GF-D8 (cell line): ENCODE results near the gene HES4.
A peak's percentile ranks its signal among the peaks of the same experiment; 100 is the strongest.
"Not testable (repeated sequence)": the region's sequence is repeated elsewhere in the genome, so short reads cannot be mapped to it uniquely, and the experiment has no call there.

Experiments used
- DNase-seq: peaks from one replicate; lab custom pipeline; 2025; lab: John Stamatoyannopoulos, UW

Gene HES4

DNA sequence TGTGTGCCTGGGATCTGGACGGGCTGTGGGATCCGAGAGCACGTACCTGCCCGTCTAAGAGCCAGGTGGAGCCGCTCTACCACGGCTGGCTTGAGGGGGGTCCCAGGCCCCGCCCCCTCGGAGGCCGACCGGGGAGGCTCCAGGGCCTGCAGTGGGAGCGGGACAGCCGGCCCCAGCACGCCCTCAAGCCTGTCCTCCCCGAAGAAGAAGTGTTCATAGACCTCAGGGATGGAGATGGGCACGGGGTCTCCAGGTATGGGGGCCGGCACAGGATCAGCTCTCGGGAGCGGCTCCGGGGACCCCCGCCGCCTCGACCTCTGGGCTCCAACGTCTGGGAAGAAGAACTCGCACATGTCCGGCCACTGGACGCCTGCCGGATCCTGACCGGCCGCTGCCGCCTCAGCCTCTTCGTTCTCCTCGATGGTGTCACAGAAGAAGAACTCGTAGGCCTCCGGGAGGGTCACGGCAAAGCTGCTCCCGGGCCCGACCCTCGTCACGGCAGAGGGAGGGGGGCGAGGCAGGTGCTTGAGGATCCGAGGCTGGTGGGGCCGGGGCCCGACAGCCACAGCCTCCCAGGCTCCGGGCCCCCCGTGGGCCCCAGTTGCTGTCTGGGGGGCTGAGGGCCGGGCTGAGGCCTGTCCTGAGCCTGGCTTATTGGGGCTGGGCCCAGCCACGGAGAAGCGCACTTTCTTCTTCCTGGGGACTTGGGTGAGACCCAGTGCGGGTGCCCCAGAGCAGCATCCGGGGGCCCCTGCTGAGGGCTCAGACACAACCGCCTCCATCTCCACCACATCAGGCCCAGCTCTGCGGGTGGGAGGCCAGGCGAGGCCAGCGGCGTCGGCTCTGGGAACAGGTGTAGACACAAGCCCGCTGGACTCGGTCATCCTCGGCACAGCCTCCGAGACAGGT, 20.8 kb downstream of the HES4 start:
- no peak for DNase-seq

DNA sequence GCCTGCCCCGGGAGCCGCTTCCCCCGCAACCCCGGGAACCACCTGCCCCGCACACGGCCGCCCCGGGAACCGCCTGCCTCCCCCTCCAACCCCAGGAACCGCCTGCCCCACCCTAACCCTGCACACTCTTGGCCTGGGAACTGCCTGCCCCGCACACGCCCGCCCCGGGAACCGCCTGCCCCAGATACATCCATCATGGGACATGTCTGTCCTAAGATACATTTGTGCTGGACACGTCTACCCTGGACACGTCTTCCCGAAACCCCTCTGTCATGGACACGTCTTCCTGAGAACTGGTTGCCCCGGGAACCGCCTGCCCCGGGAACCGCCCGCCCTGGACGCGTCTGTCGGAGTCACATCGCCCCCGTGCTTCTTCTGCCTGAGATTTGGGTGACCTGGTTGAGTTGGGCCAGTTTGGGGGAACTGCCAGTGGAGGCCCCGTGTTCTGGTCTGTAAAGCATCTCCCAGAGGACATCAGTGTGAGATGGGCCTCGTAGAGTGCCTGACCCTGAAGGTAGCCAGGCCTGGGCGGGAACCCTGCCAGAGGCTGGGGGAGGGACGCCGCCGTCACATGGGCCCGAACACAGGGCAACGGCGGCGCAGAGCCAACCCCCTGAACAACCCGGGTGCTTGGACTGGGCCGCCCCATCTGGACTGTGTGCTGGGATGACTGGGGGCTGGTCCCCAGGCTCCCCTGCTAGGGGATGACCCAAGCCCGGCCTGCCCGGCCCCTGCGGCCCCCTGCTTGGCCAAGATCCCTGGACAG, 21.6 kb downstream of the HES4 start:
- DNase-seq, result no peak

DNA sequence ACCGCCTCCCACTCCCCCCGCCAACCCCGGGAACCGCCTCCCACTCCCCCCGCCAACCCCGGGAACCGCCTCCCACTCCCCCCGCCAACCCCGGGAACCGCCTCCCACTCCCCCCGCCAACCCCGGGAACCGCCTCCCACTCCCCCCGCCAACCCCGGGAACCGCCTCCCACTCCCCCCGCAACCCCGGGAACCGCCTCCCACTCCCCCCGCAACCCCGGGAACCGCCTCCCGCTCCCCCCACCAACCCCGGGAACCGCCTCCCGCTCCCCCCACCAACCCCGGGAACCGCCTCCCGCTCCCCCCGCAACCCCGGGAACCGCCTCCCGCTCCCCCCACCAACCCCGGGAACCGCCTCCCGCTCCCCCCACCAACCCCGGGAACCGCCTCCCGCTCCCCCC, 23.1 kb downstream of the HES4 start:
- not testable (repeated sequence) for DNase-seq

DNA sequence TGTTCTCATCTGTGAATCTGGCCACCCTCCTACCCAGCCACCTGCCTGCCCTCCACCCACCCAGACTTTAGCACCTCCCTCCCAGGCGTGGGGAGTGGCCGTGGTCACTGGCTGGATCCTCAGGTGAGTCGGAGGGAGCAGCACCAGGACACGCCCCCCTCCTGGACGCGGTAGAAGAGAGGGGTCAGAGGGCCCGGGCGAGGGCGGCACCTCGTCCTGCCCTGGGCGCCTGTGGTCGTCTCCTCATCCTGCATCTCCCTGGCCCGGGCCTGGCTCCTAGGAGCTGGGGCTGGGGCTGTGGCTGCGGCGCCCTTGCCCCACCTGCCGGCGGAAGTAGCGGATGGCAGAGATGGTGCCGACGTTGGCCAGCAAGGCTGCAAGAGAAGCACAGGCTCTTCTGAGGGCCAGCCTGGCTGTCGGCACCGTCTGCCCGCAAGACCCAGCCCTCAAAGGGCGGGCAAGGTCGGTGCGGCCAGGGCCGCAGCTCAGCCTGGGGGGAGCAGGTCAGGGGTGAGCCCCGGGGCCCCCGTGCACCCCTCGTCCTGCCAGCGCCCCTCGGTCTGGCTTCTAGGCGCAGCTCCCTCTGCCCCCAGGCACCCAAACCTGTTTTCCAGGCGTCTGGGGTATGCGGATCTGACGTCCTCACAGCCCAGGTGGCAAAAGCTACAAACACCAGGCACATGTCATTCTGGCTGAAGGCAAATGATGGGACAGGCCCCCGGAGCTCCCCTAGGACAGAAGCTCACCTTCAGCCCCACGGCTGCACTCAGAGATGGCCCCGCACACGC, 23.8 kb downstream of the HES4 start:
- peak; percentile 36 for DNase-seq

DNA sequence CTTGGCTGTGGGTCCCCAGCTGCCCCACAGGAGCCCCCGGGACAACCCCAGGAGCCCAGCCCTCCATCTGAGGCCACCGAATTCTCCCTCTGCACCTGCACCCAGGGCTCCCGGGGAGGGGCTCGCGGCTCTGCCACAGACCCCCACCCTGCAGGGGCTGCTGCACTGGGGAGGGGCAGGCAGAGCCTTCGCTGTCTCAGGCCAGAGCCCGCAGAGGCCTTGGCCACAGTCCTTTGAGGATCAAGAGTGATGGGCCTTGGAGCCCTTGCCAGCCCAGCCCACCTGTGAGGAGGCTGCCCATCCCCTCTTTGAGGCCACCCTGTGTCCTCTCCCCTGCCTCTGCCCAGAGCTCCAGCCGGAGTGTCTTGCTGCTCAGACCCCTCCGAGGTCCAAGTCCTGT, 24.5 kb downstream of the HES4 start:
- no peak for DNase-seq

DNA sequence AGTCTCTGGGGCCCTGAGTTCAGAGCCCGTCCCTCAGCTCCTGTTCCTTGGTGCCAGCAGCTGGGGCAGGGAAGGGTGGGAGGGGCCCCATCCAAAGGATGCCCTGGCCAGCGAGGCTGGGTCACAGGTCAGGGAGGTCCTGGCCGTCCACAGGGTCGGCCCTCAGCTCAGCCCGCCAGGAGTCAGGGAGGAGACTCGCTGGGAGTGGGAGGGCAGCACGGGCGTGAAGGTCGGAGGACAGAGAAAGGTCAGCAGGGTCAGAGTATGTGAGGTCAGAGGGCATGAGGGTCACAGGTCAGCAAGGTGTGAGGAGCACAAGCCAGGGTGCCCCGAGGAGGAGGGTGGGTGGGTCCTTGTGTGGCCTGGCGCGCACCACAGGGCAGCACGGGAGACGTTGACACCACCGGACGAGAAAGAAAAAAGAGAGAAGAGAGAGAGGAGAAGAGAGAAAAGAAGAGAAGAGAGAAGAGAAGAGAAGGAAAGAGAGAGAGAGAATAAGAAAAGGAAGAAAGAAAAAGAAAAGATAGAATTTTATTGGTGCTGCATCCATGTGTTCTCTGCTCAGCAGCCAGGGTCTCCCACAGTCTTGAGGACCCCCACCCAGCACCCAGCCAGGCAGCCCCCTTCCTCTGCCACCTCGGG, 25.1 kb downstream of the HES4 start:
- no peak for DNase-seq

DNA sequence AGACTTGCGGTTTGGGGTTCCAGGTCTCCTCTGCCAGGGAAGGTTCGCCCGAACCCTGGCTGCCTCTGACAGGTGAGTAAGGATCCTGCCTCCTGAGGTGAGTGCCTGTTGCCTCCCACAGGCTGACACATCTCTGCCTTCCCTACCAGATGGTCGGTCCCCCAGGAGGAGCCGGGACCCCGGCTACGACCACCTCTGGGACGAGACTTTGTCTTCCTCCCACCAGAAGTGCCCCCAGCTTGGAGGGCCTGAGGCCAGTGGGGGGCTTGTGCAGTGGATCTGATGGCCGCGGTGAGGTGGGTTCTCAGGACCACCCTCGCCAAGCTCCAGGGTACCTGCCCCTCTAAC, 25.6 kb downstream of the HES4 start:
- DNase-seq, result no peak

DNA sequence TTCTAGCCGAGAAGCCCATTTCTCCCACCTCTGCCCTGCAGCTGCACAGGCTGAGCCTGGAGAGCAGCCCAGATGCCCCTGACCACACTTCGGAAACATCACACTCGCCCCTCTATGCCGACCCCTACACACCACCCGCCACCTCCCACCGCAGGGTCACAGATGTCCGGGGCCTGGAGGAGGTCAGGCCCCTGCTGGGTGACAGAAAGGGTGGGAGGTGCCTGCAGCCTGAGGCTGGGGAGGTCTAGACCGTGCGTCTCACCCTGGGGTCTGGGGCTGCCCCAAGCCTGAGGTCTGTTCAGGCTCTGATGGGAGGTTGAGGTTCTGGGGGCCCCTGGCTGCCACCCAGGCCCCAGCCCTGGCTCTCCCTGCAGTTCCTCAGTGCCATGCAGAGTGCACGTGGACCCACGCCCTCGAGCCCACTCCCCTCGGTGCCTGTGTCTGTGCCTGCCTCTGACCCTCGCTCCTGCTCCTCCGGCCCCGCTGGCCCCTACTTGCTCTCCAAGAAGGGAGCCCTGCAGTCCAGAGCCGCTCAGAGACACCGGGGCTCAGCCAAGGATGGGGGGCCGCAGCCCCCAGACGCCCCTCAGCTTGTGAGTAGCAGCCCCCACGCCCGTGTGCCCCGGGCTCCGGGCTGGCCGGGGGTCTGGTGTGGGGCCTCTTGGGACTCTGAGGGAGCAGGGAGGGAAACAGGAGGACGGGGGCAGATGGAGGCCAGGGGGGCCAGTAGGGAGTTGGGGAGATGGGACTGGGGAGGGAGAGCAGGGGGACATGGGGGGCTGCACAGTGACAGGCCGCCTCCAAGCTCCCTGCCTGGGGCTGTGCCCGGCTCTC, 26.2 kb downstream of the HES4 start:
- DNase-seq, result no peak

DNA sequence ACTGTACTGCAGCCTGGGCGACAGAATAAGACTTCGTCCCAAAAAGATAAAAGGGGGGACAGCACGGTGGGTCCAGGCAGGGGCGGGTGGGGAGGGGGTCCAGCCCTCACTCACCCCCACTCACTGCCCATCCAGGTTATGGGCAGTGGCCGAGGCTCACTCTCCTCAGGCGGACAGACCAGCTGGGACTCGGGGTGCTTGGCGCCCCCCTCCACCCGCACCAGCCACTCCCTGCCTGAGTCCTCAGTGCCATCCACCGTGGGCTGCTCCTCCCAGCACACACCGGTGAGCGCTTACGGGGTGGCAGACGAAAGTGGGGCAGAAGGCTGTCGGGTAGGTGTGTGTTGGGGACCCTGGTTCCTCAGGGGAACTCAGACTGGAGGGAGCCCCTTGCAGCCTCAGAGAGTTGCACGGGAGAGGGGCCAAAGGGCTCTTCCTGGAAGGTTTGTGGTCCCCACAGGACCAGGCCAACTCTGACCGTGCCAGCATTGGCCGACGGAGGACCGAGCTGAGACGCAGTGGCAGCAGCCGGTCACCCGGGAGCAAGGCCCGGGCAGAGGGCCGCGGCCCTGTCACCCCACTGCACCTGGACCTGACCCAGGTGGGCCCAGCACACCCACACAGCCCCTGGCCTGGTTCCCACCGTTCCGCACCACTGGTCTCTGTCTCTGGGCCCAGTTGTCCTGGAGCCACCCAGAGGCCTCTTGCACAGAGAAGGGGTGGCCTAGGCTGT, 27.0 kb downstream of the HES4 start:
- no peak for DNase-seq

DNA sequence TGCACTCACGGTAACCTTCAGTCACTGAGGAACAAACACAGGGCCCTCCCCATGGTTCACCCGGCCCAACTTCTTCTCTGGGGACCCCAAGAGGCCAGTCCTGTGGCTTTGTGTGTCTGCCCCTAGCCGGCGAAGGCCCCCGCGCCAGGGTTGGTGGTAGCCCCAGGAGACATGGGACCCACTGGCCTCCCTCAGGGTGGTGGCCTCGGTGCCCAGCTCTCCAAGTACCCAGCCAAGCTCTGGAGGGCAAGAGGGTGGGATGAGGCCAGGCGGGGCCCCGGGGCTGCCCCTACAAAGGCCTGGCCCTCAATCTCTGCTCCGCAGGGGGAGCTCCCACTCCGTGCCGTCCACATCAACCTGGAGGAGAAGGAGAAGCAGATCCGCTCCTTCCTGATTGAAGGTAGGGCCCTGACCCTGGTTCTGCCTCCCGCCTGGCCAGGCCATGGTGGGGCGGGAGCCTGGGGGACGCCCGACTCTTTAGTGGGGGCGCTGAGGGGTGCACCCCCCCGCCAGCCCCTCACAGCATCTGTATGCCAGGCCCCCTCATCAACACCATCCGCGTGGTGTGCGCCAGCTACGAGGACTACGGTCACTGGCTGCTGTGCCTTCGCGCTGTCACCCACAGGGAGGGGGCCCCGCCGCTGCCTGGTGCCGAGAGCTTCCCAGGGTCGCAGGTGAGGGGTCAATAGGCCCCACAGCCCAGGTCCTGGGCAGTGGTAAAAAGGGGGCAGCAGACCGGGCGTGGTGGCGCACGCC, 28.0 kb downstream of the HES4 start:
- no peak for DNase-seq

DNA sequence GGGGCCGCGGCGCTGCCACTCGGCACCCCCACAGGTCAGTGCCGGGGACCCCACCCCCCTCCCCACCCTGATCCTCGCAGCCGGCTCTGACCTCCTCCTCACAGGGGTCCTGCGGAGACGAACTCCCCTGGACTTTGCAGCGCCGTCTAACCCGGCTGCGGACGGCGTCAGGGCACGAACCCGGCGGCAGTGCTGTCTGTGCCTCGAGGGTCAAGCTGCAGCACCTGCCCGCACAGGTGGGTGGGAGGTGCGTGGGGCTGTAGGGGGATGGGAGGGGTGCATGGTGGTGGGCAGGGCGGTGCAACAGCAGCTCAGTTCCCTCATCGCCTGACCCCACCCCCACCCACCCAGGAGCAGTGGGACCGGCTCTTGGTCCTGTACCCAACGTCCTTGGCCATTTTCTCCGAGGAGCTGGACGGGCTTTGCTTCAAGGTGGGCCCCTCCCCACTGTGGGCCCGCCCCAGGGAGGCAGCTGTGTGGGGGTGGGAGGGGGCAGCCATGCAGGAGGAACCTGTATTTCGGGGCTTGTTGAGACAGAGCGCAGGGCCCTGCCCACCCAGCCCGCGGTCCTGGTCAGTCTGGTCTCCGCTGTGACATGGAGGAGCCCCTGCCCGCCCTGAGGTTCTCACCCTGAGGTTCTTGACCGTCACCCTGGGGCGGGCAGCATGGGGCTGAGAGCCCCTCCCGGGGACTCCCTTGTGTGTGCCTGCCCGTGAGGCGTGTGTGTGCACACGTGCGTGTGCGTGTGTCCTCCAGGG, 28.7 kb downstream of the HES4 start:
- DNase-seq, result no peak

DNA sequence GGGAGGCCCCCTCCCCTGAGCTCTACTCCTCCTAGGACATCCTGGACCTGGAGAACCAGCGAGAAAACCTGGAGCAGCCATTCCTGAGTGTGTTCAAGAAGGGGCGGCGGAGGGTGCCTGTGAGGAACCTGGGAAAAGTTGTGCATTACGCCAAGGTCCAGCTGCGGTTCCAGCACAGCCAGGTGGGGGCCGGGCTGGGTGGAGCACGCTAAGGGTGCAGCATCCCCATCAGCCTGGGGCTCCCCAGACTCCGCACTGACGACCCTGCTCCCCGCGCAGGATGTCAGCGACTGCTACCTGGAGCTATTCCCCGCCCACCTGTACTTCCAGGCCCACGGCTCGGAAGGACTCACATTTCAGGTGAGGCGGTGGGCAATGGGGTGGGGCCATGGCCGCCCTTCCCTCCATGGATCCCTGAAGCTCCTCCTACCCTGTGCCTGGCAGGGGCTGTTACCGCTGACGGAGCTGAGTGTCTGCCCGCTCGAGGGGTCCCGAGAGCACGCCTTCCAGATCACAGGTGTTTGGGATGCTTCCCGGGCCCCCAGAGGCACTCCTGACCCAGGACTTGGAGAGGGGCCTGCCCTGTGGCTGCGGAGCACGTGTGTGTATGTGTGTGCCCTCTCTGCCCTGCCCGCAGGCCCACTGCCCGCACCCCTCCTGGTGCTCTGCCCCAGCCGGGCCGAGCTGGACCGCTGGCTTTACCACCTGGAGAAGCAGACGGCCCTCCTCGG, 29.5 kb downstream of the HES4 start:
- no peak for DNase-seq

DNA sequence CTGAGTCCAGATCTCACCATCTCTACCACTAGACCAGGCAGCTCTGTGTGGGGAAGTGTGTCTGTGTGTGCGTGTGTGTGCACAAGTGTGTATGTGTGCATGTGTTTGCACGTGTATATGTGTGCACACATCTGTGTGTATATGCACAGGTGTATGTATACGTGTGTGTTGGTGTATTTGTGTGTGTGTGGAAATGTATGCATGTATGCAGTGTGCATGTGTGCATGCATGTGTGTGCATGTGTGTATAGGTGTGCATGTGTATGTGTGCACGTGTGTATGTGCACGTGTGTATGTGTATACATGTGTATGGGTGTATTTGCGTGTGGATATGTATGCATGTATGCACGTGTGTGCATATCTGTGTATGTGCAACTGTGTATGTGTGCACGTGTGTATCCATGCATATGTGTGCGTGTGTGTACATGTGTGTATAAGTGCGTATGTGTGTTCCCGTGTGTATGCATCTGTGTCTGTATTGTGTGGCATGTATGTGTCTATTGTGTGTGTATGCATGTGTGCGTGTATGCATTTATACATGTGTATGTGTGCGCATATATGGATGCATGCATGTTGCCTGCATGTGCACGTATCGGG, 30.5 kb downstream of the HES4 start:
- DNase-seq, result no peak

DNA sequence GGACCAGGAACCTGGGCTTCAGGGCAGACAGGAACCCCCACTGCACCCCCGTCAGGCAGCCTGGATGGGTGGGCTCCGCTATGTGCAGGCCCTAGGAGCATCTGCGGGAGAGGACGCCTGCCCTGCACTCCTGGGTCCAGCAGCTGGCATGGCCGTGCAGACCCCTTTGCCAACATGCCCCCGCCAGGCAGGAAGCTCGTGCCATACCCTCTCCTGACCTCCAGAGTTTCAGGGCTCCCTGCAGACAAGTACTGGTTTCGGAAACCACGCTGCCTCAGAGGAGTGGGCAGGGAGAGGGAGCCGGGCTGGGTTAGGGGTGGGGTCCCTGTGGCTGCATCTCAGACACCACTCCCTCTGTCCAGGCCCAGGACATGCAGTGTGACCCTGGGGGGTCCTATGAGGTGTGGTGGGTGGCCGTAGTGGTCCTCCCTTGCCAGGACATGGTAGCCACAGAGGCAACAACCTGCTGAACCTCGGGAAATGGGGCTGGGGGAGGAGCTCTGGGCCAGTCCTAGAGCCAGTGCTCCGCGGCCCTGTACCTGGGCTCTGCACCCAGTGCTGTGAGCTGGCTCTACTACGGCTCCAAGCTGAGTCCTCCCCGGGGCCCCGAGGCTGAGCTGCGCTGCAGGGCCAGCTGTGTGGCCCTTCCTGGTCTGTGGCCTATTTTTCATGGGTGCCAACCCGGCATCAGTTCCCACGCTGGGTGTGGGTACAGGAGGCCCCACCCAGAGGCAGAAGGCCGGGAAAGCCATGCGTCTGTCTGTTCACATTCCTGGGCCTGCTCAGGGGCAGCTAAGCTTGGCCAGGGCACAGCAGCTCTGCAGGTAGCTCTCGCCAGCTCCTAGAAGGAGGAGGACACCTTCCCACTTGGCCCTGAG, 32.2 kb downstream of the HES4 start:
- no peak for DNase-seq

DNA sequence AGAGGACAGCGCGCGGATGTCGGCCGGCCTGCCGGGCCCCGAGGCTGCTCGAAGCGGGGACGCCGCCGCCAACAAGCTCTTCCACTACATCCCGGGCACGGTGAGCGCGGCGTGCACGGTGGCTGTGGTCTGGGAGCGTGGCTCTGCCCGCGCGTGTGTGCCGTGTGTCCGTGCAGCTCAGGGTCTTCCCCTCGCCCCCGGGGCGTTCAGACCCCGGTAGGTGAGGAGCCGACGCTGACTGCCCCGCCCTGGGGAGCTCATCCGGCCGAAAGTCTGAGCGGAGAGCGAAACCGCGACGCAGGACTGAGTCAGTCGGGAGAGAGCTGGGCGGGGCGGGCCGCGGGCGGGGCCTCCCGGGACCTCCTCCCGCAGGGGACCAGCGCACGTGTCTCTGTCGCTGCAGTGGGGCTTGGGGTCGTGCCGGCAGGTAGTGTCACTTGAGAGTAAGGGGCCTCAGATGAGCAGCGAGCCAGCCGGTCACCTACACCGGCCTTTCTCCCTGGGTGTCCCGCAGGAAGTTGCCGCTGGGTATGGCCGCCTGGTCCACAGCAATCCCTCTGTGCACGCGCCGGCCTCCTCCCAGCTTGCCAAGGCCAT, 33.1 kb downstream of the HES4 start:
- no peak for DNase-seq

DNA sequence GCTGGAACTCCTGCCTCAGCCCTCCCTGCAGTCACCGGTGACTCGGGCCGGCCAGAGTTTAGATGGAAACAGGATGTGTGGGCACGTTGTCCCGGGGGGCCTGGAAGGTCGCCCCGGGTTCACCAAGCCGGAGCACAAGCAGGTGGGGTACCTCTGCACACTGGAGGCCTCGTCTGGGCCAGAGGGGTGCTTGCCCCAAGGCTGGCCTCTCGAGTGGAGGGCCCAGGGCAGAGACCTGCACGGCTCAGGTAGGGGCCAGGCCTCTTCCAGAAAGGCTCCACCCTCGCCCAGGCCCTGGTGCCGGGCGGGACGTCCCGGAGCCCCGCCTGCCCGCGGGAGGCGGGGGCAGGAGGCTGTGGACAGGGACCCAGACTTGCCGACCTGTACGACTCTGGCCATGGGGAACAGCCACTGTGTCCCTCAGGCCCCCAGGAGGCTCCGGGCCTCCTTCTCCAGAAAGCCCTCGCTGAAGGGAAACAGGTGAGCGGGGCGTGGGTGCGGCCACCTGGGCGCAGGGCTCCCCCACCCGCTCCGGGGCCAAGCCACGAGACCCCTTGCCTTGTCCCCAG, 33.7 kb downstream of the HES4 start, which contains the start of gene PLEKHN1:
Gene PLEKHN1, plus strand, starts transcription at position 348 of the 569 bp plus-strand sequence. Its CDS starts 50 bp downstream, at position 398.
- DNase-seq, result no peak
